PFSK-1 (cell line): ENCODE data around the gene PCDHA2.

Experiments used
- FOXP2 ChIP-seq: optimal IDR thresholded peaks from 2 replicates; pipeline ENCODE3; 2011; ENCODE audit warnings: borderline replicate concordance, control low read depth, inconsistent platforms; ENCODE audit not compliant: insufficient read depth; ENCODE audit errors: extremely low read length, extremely low read depth
- POLR2AphosphoS5 ChIP-seq: IDR thresholded peaks from 2 replicates; pipeline ENCODE4 v1.6.1; 2012; ENCODE audit warnings: low read depth, mild to moderate bottlenecking, control low read depth, low read length, moderate library complexity
- REST ChIP-seq, 2 experiments: IDR thresholded peaks; 2 replicates each; pipeline versions ENCODE4 v1.6.1 to v1.8.0; 2011 to 2012; ENCODE audit warnings: low read depth in 2 of 2, low read length in 2 of 2, control low read depth in 1 of 2, inconsistent platforms in 1 of 2, mild to moderate bottlenecking in 1 of 2, moderate library complexity in 1 of 2; ENCODE audit not compliant: insufficient read depth in 1 of 2
- SIN3A ChIP-seq: IDR thresholded peaks from 2 replicates; pipeline ENCODE4 v1.6.1; 2012; ENCODE audit warnings: mild to moderate bottlenecking, low read length, moderate library complexity, borderline replicate concordance; ENCODE audit not compliant: insufficient read depth
- TAF1 ChIP-seq: IDR thresholded peaks from 2 replicates; pipeline ENCODE4 v1.6.1; 2012; ENCODE audit warnings: low read length, control low read depth, borderline replicate concordance; ENCODE audit not compliant: insufficient read depth

PCDHA2 gene

DNA sequence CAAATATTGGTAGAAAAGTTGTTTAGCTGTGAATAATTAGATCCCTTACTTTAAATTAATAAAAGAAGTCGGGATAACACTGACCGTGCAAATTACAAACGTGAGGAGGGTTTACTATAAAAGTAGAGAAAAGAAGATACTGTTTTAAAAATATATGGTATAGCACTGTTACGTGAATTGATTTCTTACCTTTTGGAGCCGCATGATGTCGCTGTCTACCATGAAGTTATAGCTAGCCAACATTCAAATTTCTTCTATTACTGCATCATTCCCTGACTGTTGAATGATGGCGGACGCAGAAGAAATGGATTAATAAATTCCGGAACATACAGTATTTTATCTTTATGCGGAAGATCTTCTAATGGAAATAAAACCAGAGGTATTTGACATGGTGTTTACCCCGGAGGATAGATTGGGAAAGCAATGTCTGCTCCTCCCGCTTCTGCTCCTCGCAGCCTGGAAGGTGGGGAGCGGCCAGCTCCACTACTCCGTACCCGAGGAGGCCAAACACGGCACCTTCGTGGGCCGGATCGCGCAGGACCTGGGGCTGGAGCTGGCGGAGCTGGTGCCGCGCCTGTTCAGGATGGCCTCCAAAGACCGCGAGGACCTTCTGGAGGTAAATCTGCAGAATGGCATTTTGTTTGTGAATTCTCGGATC, 33.2 kb downstream of the PCDHA2 start, which contains the start of gene PCDHA6:
Gene PCDHA6, plus strand, starts transcription at position 257 of the 658 bp plus-strand sequence. Its CDS starts 132 bp downstream, at position 389.
- no peak for TF ChIP-seq SIN3A
- no peak for TF ChIP-seq POLR2AphosphoS5
- TF ChIP-seq REST (IDR thresholded peaks at IDR 0.05; ENCODE audit: insufficient read depth in 1 of 2, low read depth in 2 of 2, low read length in 2 of 2), result no peak
- TF ChIP-seq FOXP2, result no peak
- no peak for TF ChIP-seq TAF1

GRCh38 chr5:140828362-140828737, 33.7 kb downstream of the PCDHA2 start:
- TF ChIP-seq POLR2AphosphoS5, result no peak
- TF ChIP-seq FOXP2, result no peak
- TF ChIP-seq TAF1, result no peak
- TF ChIP-seq REST (IDR thresholded peaks at IDR 0.05; ENCODE audit: insufficient read depth in 1 of 2, low read depth in 2 of 2, low read length in 2 of 2), result no peak
- no peak for TF ChIP-seq SIN3A

GRCh38 chr5:140833993-140834392, 39.3 kb downstream of the PCDHA2 start, which contains the start of gene PCDHA7:
PCDHA7 (plus strand) TSS chr5:140834269; CDS start chr5:140834384, 115 bp downstream.
- no peak for TF ChIP-seq POLR2AphosphoS5

- TF ChIP-seq POLR2AphosphoS5 (no peak), SIN3A (no peak), TAF1 (no peak), FOXP2 (no peak), REST (IDR thresholded peaks at IDR 0.05; ENCODE audit: insufficient read depth in 1 of 2, low read depth in 2 of 2, low read length in 2 of 2) (no peak)
Observed at GRCh38 chr5:140835622-140836510, 41.2 kb downstream of the PCDHA2 start.

DNA sequence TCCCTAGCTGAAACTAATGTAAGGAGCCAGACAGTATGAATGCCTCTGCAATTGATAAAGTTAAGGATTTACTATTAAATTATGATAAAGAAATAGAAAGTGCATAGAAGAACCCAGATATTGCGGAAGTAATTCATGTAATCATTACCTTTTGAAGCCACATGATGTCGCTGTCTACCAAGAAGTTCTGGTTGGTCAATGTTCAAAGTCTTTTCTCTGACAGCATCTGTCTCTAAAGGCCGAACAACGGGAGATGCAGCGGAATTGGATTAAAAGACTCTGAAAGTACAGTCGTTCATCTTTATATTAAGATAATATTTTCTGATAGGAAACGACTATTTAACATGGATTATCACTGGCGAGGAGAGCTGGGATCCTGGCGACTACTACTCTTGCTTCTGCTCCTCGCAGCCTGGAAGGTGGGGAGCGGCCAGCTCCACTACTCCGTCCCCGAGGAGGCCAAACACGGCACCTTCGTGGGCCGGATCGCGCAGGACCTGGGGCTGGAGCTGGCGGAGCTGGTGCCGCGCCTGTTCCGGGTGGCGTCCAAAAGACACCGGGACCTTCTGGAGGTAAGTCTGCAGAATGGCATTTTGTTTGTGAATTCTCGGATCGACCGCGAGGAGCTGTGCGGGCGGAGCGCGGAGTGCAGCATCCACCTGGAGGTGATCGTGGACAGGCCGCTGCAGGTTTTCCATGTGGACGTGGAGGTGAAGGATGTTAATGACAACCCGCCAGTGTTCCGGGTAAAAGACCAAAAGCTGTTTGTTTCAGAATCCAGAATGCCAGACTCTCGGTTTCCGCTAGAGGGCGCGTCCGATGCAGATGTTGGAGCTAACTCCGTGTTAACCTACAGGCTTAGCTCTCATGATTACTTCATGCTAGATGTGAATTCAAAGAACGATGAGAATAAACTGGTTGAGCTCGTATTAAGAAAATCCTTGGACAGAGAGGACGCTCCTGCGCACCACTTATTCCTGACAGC, 46.6 kb downstream of the PCDHA2 start, which contains the start of gene PCDHA8:
Gene PCDHA8, plus strand, starts transcription at position 210 of the 985 bp plus-strand sequence. Its CDS starts 135 bp downstream, at position 345.
- TF ChIP-seq FOXP2, result no peak
- no peak for TF ChIP-seq SIN3A
- TF ChIP-seq TAF1, result no peak
- TF ChIP-seq POLR2AphosphoS5, result no peak
- no peak for TF ChIP-seq REST (IDR thresholded peaks at IDR 0.05; ENCODE audit: insufficient read depth in 1 of 2, low read depth in 2 of 2, low read length in 2 of 2)
